Stimulated activated naive CD4-positive, alpha-beta T cell treated with Interleukin-2 at 50 U/mL for 16 hours (primary cell): ENCODE data around the gene PIM2.

Experiments used
- DNase-seq: peaks from one replicate; lab custom pipeline; 2025; lab: John Stamatoyannopoulos, UW

The PIM2 gene

GRCh38 chrX:48864210-48864609, 54.6 kb downstream of the PIM2 start:
- DNase-seq: no peak
